ENCODE measurements around the gene HNF1B.

HNF1B gene

DNA sequence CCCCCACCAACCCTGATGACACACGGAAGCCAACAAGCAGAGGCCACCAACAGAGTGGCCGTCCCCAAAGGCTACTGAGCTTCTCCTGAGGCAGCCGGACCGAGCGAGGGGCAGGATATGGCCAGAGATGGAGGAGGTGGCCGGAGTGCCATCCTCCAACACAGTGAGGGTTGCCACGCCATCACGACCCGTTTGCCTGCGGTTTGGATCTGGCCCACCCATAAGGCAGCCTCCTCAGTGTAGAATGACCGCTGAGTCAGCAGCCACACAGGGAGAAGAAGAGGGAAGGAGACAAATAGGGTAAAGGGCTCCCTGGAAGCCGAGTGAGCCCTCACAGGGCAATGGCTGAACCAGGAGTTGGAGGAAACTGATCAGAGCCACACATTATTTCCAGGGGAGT is 13.8 kb downstream of the HNF1B start:
- no peak overlapping the region for H3K18ac ChIP-seq (ENCODE audit: low read length)
- no peak overlapping the region for H2AK5ac ChIP-seq (ENCODE audit: low read length)
- no peak overlapping the region for H3K23ac ChIP-seq (ENCODE audit: low read length)
- no peaks in the 10 kb centered on the region for H3K79me1 ChIP-seq (ENCODE audit: low read length)
- no peaks in the 10 kb centered on the region for H3K79me2 ChIP-seq (ENCODE audit: control insufficient read depth, insufficient read depth, low read length)
- no peak overlapping the region for H3K9ac ChIP-seq (ENCODE audit: low read length)
- no peak for DNase-seq
- H3K4me1 ChIP-seq (ENCODE audit: control insufficient read depth, low read depth, low read length) = peaks cover 13% of the 10 kb centered on the region
- H3K56ac ChIP-seq (ENCODE audit: low read length) = no peak overlapping the region
- H3K4me2 ChIP-seq (ENCODE audit: low read length) = no peak overlapping the region
- H4K8ac ChIP-seq (ENCODE audit: low read depth, low read length) = no peak overlapping the region
- no peak overlapping the region for H2BK120ac ChIP-seq (ENCODE audit: low read depth, low read length)
- no peak overlapping the region for H3K4me3 ChIP-seq (ENCODE audit: low read length)
- H3K36me3 ChIP-seq (ENCODE audit: control insufficient read depth, insufficient read depth, low read length) = no peaks in the 10 kb centered on the region
- WGBS (ENCODE audit: extremely low coverage, insufficient coverage, low lambda C conversion rate) = no CpG with 5 or more reads among the region's 12 CpGs
- H2BK15ac ChIP-seq (replicated peaks; ENCODE audit: low read depth) = no peak overlapping the region
- H3K27ac ChIP-seq (ENCODE audit: low read depth, low read length) = no peak overlapping the region
- no peaks in the 10 kb centered on the region for H3K27me3 ChIP-seq (ENCODE audit: insufficient read depth, low read length, poor library complexity)
- H4K5ac ChIP-seq (ENCODE audit: low read length) = no peak overlapping the region
- H3K4ac ChIP-seq (ENCODE audit: low read depth, low read length) = no peak overlapping the region
- no peak overlapping the region for H2BK5ac ChIP-seq (ENCODE audit: low read length)

DNA sequence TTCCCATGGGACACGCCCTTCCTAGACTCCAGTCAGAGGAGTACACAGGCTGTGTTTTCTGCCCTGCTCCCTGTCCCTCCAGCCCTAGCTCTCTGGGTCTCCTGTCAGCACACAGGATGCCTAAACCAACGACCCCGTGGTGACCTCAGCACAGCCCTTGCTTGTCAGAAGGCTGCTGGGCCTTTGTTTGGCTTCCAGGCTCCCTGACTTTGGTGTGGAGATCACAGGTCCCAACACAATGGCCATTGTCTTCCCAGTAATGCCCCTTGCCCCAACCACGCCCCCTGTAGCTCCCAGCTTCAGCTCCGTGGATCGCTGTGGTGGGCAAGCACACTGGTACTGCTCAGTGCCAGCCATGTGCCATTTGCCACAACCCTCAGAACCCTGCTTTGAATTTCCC is 15.0 kb downstream of the HNF1B start:
- peaks cover 13% of the 10 kb centered on the region for H3K4me1 ChIP-seq (ENCODE audit: control insufficient read depth, low read depth, low read length)
- H2BK5ac ChIP-seq (ENCODE audit: low read length) = no peak overlapping the region
- H2BK15ac ChIP-seq (replicated peaks; ENCODE audit: low read depth) = no peak overlapping the region
- H3K23ac ChIP-seq (ENCODE audit: low read length) = no peak overlapping the region
- no peaks in the 10 kb centered on the region for H3K36me3 ChIP-seq (ENCODE audit: control insufficient read depth, insufficient read depth, low read length)
- no peak overlapping the region for H3K27ac ChIP-seq (ENCODE audit: low read depth, low read length)
- peak; percentile 83 for DNase-seq
- peak overlapping the region; percentile 30 for H3K56ac ChIP-seq (ENCODE audit: low read length)
- no peaks in the 10 kb centered on the region for H3K27me3 ChIP-seq (ENCODE audit: insufficient read depth, low read length, poor library complexity)
- H3K4ac ChIP-seq (ENCODE audit: low read depth, low read length) = no peak overlapping the region
- WGBS (ENCODE audit: extremely low coverage, insufficient coverage, low lambda C conversion rate) = no CpG with 5 or more reads among the region's 6 CpGs
- no peak overlapping the region for H2AK5ac ChIP-seq (ENCODE audit: low read length)
- H3K4me3 ChIP-seq (ENCODE audit: low read length) = no peak overlapping the region
- no peak overlapping the region for H4K8ac ChIP-seq (ENCODE audit: low read depth, low read length)
- H4K5ac ChIP-seq (ENCODE audit: low read length) = no peak overlapping the region
- H3K4me2 ChIP-seq (ENCODE audit: low read length) = no peak overlapping the region
- H3K18ac ChIP-seq (ENCODE audit: low read length) = no peak overlapping the region
- H3K79me1 ChIP-seq (ENCODE audit: low read length) = no peaks in the 10 kb centered on the region
- no peak overlapping the region for H3K9ac ChIP-seq (ENCODE audit: low read length)
- no peaks in the 10 kb centered on the region for H3K79me2 ChIP-seq (ENCODE audit: control insufficient read depth, insufficient read depth, low read length)
- H2BK120ac ChIP-seq (ENCODE audit: low read depth, low read length) = no peak overlapping the region

DNA sequence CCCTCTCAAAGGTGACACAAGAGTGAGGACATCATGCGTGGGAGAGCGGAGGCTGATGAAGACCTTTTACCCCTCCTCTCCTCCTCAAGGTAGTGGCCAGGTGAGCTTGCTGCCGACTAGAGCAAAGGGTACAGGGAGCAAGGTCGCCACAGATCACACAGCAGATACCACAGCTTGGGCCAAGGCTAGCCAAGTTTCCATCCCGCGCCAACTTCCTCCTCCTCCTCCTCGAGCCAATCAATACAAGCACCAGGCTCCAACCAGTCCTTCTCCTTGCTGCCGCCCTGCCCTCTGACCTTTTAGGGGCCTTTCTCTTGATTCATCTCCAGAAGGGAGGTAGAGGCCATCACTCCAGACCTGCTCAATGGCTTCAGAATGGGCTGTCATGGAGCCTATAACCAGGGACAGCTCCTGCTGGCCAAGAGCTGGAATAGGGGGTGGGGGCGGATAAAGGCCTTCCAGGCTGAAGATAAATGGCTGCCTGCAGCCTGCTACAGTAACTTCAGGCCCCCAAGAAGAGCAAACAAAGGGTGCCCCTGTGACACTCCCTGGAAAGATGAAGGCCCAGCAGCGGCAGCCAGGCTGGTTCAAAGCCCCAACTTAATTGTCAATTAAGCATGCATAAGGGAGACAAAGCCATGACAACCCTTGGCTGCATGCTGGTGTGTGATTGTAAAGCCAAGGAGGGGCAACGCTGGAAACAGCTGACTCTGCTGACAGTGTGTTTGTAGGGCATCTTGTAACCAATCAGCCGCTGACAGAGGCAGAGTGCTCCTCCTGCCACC is 17.8 kb downstream of the HNF1B start:
- Histone ChIP-seq H2BK5ac (ENCODE audit: low read length) (peak overlapping the region; percentile 43), H3K79me2 (ENCODE audit: control insufficient read depth, insufficient read depth, low read length) (no peaks in the 10 kb centered on the region), H4K8ac (ENCODE audit: low read depth, low read length) (no peak overlapping the region), H2AK5ac (ENCODE audit: low read length) (peak overlapping the region; percentile 64), H3K27me3 (ENCODE audit: insufficient read depth, low read length, poor library complexity) (no peaks in the 10 kb centered on the region), H2BK120ac (ENCODE audit: low read depth, low read length) (no peak overlapping the region), H3K4ac (ENCODE audit: low read depth, low read length) (no peak overlapping the region), H3K23ac (ENCODE audit: low read length) (no peak overlapping the region), H3K4me3 (ENCODE audit: low read length) (no peak overlapping the region), H3K27ac (ENCODE audit: low read depth, low read length) (no peak overlapping the region), H3K4me1 (ENCODE audit: control insufficient read depth, low read depth, low read length) (peaks cover 13% of the 10 kb centered on the region), H3K56ac (ENCODE audit: low read length) (peak overlapping the region; percentile 77), H4K5ac (ENCODE audit: low read length) (no peak overlapping the region), H3K4me2 (ENCODE audit: low read length) (no peak overlapping the region), H3K36me3 (ENCODE audit: control insufficient read depth, insufficient read depth, low read length) (no peaks in the 10 kb centered on the region), H3K18ac (ENCODE audit: low read length) (no peak overlapping the region), H3K9ac (ENCODE audit: low read length) (no peak overlapping the region), H3K79me1 (ENCODE audit: low read length) (no peaks in the 10 kb centered on the region), H2BK15ac (replicated peaks; ENCODE audit: low read depth) (no peak overlapping the region)
- no CpG with 5 or more reads among the region's 12 CpGs for WGBS (ENCODE audit: extremely low coverage, insufficient coverage, low lambda C conversion rate)
- no peak for DNase-seq

DNA sequence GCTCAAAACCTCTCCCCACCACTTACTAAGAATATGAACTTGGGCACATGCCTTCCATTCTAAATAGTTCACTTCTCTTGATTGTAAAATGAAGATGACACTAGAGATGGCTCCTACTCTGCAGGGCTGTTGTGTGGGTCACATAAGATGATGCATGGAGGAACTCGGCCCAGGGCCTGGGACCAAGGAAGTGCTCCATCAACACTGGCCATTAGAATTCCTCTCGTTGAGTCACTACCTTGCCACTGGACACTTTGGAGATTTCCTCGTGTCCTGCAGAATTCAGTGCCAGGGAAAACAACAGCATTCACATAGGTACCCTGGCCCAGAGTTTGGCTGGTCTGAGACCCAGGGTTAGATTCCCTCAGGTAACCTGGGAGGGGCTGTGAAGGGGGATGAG is 18.6 kb downstream of the HNF1B start:
- no peaks in the 10 kb centered on the region for H3K27me3 ChIP-seq (ENCODE audit: insufficient read depth, low read length, poor library complexity)
- no peak overlapping the region for H3K18ac ChIP-seq (ENCODE audit: low read length)
- H3K36me3 ChIP-seq (ENCODE audit: control insufficient read depth, insufficient read depth, low read length) = no peaks in the 10 kb centered on the region
- no peak overlapping the region for H3K4me2 ChIP-seq (ENCODE audit: low read length)
- no peak overlapping the region for H2BK15ac ChIP-seq (replicated peaks; ENCODE audit: low read depth)
- H2BK5ac ChIP-seq (ENCODE audit: low read length) = peak overlapping the region; percentile 82
- peak overlapping the region; percentile 23 for H4K5ac ChIP-seq (ENCODE audit: low read length)
- no peak overlapping the region for H3K4me3 ChIP-seq (ENCODE audit: low read length)
- H3K79me2 ChIP-seq (ENCODE audit: control insufficient read depth, insufficient read depth, low read length) = no peaks in the 10 kb centered on the region
- H3K56ac ChIP-seq (ENCODE audit: low read length) = peak overlapping the region; percentile 77
- H4K8ac ChIP-seq (ENCODE audit: low read depth, low read length) = no peak overlapping the region
- no peaks in the 10 kb centered on the region for H3K79me1 ChIP-seq (ENCODE audit: low read length)
- H2BK120ac ChIP-seq (ENCODE audit: low read depth, low read length) = no peak overlapping the region
- H2AK5ac ChIP-seq (ENCODE audit: low read length) = peak overlapping the region; percentile 64
- H3K4ac ChIP-seq (ENCODE audit: low read depth, low read length) = peak overlapping the region; percentile 18
- peaks cover 13% of the 10 kb centered on the region for H3K4me1 ChIP-seq (ENCODE audit: control insufficient read depth, low read depth, low read length)
- DNase-seq = no peak
- no peak overlapping the region for H3K9ac ChIP-seq (ENCODE audit: low read length)
- WGBS (ENCODE audit: extremely low coverage, insufficient coverage, low lambda C conversion rate) = no CpG with 5 or more reads among the region's 3 CpGs
- peak overlapping the region; percentile 53 for H3K23ac ChIP-seq (ENCODE audit: low read length)
- H3K27ac ChIP-seq (ENCODE audit: low read depth, low read length) = peak overlapping the region; percentile 87

DNA sequence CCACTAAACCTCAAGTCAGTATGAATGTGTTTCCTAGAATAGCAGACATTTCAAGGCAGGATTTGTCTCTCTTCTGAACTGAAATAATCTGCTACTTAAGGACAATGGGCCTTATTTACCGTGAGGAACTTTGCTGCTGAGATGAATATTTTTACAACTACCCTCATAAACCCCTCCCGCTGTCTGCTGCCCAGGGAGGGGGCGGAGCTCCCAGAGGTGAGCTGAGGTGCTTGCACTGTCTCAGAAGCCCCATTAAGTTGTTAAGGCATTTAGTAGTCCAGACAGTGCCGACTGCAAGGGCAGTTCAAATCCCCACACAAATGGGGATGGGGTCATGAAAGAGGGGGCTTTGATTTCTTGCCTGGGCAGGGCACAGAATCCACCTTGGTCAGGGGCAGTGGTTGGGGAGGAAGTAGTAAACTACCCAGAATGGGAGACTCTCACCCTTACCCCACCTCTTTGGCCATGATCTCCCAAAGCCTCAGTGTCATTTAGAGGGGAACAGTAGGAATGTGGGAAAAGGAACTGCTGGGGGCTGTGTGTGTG is 19.2 kb downstream of the HNF1B start:
- Histone ChIP-seq H2BK15ac (replicated peaks; ENCODE audit: low read depth) (no peak overlapping the region), H2BK5ac (ENCODE audit: low read length) (peak overlapping the region; percentile 82), H3K18ac (ENCODE audit: low read length) (peak overlapping the region; percentile 0), H2BK120ac (ENCODE audit: low read depth, low read length) (no peak overlapping the region), H3K9ac (ENCODE audit: low read length) (peak overlapping the region; percentile 1), H3K56ac (ENCODE audit: low read length) (peak overlapping the region; percentile 77), H3K4me3 (ENCODE audit: low read length) (no peak overlapping the region), H4K5ac (ENCODE audit: low read length) (no peak overlapping the region), H3K4me2 (ENCODE audit: low read length) (no peak overlapping the region), H3K4ac (ENCODE audit: low read depth, low read length) (no peak overlapping the region), H3K27me3 (ENCODE audit: insufficient read depth, low read length, poor library complexity) (no peaks in the 10 kb centered on the region), H3K27ac (ENCODE audit: low read depth, low read length) (peak overlapping the region; percentile 87), H3K23ac (ENCODE audit: low read length) (no peak overlapping the region), H2AK5ac (ENCODE audit: low read length) (no peak overlapping the region), H3K79me1 (ENCODE audit: low read length) (no peaks in the 10 kb centered on the region), H3K36me3 (ENCODE audit: control insufficient read depth, insufficient read depth, low read length) (no peaks in the 10 kb centered on the region), H4K8ac (ENCODE audit: low read depth, low read length) (no peak overlapping the region), H3K79me2 (ENCODE audit: control insufficient read depth, insufficient read depth, low read length) (no peaks in the 10 kb centered on the region), H3K4me1 (ENCODE audit: control insufficient read depth, low read depth, low read length) (peaks cover 13% of the 10 kb centered on the region)
- WGBS (ENCODE audit: extremely low coverage, insufficient coverage, low lambda C conversion rate) = no CpG with 5 or more reads among the region's 4 CpGs
- DNase-seq = no peak

All from mesendoderm (in vitro differentiated cells).